Hepatocyte (in vitro differentiated cells): ENCODE results near the gene FOXN3. TPM values are rescaled to one million over a fixed set of nuclear protein-coding genes. Genes with fewer than 3 reads are reported as not detected.

Experiments
- DNase-seq: peaks from one replicate; pipeline ENCODE4 v3.0.0-alpha.2; 2016; ENCODE audit warnings: low spot score
- H2AFZ ChIP-seq: fragments of 200-600 bp; sonication (generic); 2 replicates; pipeline ENCODE4 v1.6.0; 2016; ENCODE audit warnings: antibody characterized with exemption, mild to moderate bottlenecking
- H3K27ac ChIP-seq: fragments of 200-600 bp; sonication (generic); 2 replicates; pipeline ENCODE4 v1.5.1; 2016; ENCODE audit warnings: mild to moderate bottlenecking
- H3K27me3 ChIP-seq: fragments of 200-600 bp; sonication (generic); 2 replicates; pipeline ENCODE4 v1.6.1; 2016
- H3K36me3 ChIP-seq: fragments of 200-600 bp; sonication (generic); replicated peaks from 2 replicates; pipeline ENCODE4 v1.5.1; 2016; ENCODE audit warnings: low read depth; ENCODE audit not compliant: insufficient read depth
- H3K4me1 ChIP-seq: fragments of 200-600 bp; sonication (generic); 2 replicates; pipeline ENCODE4 v1.5.1; 2016; ENCODE audit warnings: mild to moderate bottlenecking, moderate library complexity; ENCODE audit not compliant: insufficient read depth
- H3K4me2 ChIP-seq: fragments of 200-600 bp; sonication (generic); 2 replicates; pipeline ENCODE4 v1.6.0; 2016
- H3K4me3 ChIP-seq: fragments of 200-600 bp; sonication (generic); 2 replicates; pipeline ENCODE4 v1.5.1; 2016; ENCODE audit warnings: mild to moderate bottlenecking
- H3K79me2 ChIP-seq: fragments of 200-600 bp; sonication (generic); 2 replicates; pipeline ENCODE4 v1.6.0; 2017; ENCODE audit warnings: mild to moderate bottlenecking
- H3K9me2 ChIP-seq: fragments of 200-600 bp; sonication (generic); replicated peaks from 2 replicates; pipeline ENCODE4 v1.6.0; 2017; ENCODE audit warnings: mild to moderate bottlenecking; ENCODE audit not compliant: insufficient read depth
- H3K9me3 ChIP-seq: fragments of 200-600 bp; sonication (generic); 2 replicates; pipeline ENCODE4 v1.5.1; 2016; ENCODE audit warnings: low read depth, mild to moderate bottlenecking
- H4K20me1 ChIP-seq: fragments of 200-600 bp; sonication (generic); 2 replicates; pipeline ENCODE4 v1.6.0; 2016; ENCODE audit warnings: mild to moderate bottlenecking; ENCODE audit not compliant: insufficient read depth, poor library complexity, severe bottlenecking
- EZH2 ChIP-seq: fragments of 200-600 bp; sonication (generic); IDR thresholded peaks from 2 replicates; pipeline ENCODE4 v1.6.1; 2016; ENCODE audit warnings: antibody characterized with exemption, mild to moderate bottlenecking, borderline replicate concordance
- EZH2phosphoT487 ChIP-seq: fragments of 200-600 bp; sonication (generic); IDR thresholded peaks from one replicate; pipeline ENCODE4 v1.6.1; 2018; ENCODE audit warnings: antibody characterized with exemption, mild to moderate bottlenecking, low read depth, moderate library complexity; ENCODE audit not compliant: unreplicated experiment, severe bottlenecking
- WGBS: methylation state at CpG from one replicate; pipeline ENCODE4 v1.1.6; 2016; ENCODE audit warnings: low lambda C conversion rate; ENCODE audit errors: missing lambda C conversion rate; 5-methylcytosine and 5-hydroxymethylcytosine counted together
- polyA plus RNA-seq: library from polyadenylated mRNA; unstranded; fragments of >200 nt; fragmentation: Nextera tagmentation; extraction: Ambion mirVana; gene quantifications from 2 replicates; pipeline ENCODE4 v1.2.1, GENCODE V29; 2016
- total RNA-seq: library from RNA; depleted of rRNA; stranded (reverse); fragments of >200 nt; gene quantifications from 2 replicates; pipeline ENCODE4 v1.2.3, GENCODE V29; 2014
- TF ChIP-seq, protein P1 (sequence below): fragments of 200-600 bp; sonication (generic); IDR thresholded peaks from 2 replicates; pipeline ENCODE4 v1.5.1; 2016; ENCODE audit warnings: antibody characterized with exemption, mild to moderate bottlenecking; ENCODE audit not compliant: poor library complexity

Gene FOXN3
- total and polyA plus RNA-seq, 2 experiments from 2014 or later, result 42.2 to 47.6 TPM

DNA sequence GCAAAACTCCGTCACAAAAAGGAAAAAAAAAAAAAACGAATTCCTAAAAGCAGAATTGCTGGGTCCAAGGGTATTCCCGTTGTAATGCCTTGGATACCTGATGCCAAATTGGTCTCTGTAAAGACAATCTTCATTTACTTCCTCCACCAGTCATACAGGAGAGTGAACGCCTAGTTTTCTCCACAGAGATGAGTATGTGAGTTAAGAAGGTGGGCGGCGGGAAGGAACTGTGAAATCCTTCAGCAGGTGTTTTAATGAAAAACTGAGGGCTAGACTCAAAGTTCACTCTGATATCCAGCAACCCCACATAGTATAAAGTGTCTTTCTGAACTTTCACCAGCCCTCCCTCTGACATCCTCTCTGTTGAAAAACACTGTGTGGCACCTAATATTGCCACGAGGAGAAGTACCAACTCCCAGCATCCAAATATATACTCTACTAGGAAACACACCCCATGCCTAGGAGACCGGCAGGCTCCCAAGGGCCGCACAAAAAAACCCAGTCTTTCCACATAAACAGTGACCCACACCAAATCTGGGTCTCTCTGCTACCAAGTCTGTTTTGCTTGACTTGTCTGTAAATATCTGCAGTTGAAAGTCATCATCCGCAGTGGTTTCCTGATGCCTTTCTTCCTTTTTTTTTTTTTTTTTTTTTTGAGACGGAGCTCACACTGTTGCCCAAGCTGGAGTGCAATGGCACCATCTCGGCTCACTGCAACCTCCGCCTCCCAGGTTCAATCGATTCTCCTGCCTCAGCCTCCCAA, 30.3 kb upstream of the FOXN3 start:
- Histone ChIP-seq H3K4me1 (peaks cover 4% of the 10 kb centered on the region), H3K4me2 (no peak overlapping the region), H3K36me3 (no peaks in the 10 kb centered on the region), H3K4me3 (no peak overlapping the region), H2AFZ (no peak overlapping the region), H3K27ac (no peak overlapping the region), H3K9me3 (no peaks in the 10 kb centered on the region), H3K27me3 (no peaks in the 10 kb centered on the region), H4K20me1 (no peaks in the 10 kb centered on the region), H3K79me2 (no peaks in the 10 kb centered on the region), H3K9me2 (no peaks in the 10 kb centered on the region)
- TF ChIP-seq EZH2, result no peak
- TF ChIP-seq, protein P1, sequence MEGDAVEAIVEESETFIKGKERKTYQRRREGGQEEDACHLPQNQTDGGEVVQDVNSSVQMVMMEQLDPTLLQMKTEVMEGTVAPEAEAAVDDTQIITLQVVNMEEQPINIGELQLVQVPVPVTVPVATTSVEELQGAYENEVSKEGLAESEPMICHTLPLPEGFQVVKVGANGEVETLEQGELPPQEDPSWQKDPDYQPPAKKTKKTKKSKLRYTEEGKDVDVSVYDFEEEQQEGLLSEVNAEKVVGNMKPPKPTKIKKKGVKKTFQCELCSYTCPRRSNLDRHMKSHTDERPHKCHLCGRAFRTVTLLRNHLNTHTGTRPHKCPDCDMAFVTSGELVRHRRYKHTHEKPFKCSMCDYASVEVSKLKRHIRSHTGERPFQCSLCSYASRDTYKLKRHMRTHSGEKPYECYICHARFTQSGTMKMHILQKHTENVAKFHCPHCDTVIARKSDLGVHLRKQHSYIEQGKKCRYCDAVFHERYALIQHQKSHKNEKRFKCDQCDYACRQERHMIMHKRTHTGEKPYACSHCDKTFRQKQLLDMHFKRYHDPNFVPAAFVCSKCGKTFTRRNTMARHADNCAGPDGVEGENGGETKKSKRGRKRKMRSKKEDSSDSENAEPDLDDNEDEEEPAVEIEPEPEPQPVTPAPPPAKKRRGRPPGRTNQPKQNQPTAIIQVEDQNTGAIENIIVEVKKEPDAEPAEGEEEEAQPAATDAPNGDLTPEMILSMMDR, result no peak
- TF ChIP-seq EZH2phosphoT487, result no peak
- 97% methylated on average over 12 of the region's 14 CpGs for WGBS
- DNase-seq, result no peak

DNA sequence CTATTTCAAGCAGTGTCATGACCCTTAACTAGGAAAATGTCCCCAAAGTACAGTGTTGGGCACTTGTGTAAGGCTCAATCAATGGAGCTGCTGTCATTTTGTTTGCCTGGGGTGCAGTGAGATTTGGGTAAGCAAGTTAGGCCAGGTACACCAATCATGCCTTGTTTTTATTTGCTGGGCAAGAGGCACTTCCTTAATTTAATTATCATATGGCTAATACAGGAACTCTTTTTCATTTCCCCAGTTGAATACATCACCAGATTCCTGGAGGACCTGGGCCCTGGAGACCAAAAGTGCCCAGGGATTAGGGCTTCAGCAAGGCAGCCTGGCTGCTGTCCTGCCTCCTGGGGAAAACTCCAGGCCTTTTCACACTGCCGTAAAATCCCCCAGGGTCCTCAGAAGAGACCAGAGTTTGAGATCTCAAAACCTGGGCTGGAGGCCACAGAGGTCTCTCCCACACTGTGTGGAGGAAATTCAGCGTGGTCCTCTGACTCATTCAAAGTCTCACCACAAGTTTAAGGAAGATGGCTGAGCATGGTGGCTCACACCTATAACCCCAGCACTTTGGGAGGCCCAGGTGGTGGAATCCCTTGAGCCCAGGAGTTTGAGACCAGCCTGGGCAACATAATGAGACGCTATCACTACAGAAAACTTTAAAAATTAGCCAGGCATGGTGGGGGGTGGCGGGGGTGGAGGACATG, 28.4 kb upstream of the FOXN3 start:
- H3K27ac ChIP-seq, result no peak overlapping the region

DNA sequence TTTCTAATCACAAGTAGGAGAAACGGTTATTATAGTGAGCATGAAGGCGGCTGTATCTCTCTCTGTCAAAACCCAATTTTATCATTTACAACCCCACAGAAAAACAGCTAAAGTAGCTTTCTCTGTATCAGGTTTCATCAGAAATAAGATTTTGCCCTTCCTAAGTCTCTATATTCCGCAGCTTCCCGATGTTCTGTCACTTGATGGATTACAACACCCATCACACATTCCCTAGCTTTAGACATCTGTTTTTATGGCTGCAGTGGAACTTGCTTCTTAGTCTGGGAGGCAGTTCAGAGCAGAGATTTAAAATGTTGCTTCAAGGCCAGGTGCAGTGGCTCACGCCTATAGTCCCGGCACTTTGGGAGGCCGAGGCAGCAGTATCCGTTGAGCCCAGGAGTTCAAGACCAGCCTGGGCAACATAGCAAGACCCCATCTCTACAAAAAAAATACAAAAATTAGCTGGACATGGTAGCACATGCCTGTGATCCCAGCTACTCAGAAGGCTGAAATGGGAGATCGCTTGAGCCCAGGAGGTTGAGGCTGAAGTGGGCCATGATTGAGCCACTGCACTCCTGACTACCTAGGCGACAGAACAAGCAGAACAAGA, 27.6 kb upstream of the FOXN3 start:
- no peak overlapping the region for H3K4me2 ChIP-seq
- H3K79me2 ChIP-seq, result no peaks in the 10 kb centered on the region
- H4K20me1 ChIP-seq, result no peaks in the 10 kb centered on the region
- TF ChIP-seq EZH2, result no peak
- no peak for TF ChIP-seq EZH2phosphoT487
- TF ChIP-seq, protein P1, result no peak
- no peaks in the 10 kb centered on the region for H3K36me3 ChIP-seq
- H3K27me3 ChIP-seq, result no peaks in the 10 kb centered on the region
- no peak for DNase-seq
- H3K27ac ChIP-seq, result no peak overlapping the region
- H3K4me3 ChIP-seq, result no peak overlapping the region
- H3K9me2 ChIP-seq, result no peaks in the 10 kb centered on the region
- WGBS, result 77% methylated on average over 10 of the region's 10 CpGs
- H3K4me1 ChIP-seq, result peaks cover 4% of the 10 kb centered on the region
- H2AFZ ChIP-seq, result no peak overlapping the region
- H3K9me3 ChIP-seq, result no peaks in the 10 kb centered on the region

More for the DNA sequence above, 28.4 kb upstream of the FOXN3 start:
- 71% methylated on average over 4 of the region's 4 CpGs for WGBS
- no peaks in the 10 kb centered on the region for H3K9me3 ChIP-seq
- H3K27me3 ChIP-seq, result no peaks in the 10 kb centered on the region
- TF ChIP-seq EZH2phosphoT487 (no peak), EZH2 (no peak)
- TF ChIP-seq, protein P1, result no peak
- no peak overlapping the region for H2AFZ ChIP-seq
- peaks cover 4% of the 10 kb centered on the region for H3K4me1 ChIP-seq
- H3K4me3 ChIP-seq, result no peak overlapping the region
- H3K36me3 ChIP-seq, result no peaks in the 10 kb centered on the region
- no peak for DNase-seq
- H3K4me2 ChIP-seq, result no peak overlapping the region
- no peaks in the 10 kb centered on the region for H4K20me1 ChIP-seq
- no peaks in the 10 kb centered on the region for H3K9me2 ChIP-seq
- no peaks in the 10 kb centered on the region for H3K79me2 ChIP-seq
